ENCODE results near the gene ZNF281.

DNA sequence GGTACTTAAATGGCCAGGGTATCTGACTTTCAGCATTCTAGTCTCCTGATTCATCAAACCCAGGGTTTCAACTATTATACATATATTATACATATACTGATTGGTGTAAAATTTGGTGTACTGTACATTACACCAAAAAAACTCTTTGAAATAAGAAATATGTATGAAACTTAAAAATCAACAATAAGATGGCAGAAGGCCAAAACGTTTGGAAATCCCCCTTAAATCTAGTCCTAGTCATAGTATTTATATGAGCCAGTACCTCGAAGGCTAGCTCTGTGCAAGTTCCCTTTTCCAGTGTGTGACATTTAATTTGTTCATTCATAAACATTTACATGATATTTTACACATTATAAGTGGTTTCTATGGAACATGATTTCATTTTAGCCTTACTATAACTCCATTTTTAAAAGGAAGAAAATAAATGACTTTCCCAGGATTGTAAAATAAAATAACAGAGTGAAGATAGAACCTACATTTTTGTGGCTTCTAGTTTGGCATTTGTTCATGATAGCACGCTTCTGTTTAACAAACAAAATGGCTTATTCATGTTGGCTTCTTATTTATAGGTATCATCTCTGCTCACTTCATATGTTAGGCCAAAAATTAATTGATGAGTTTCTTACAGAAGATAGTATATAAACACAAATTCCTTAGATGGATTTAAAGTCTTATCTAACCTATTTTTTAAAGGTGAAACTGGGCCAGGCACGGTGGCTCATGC, 18.8 kb upstream of the ZNF281 start:
- TF ChIP-seq EZH2 (IDR thresholded peaks at IDR 0.05) (no peak), POLR2AphosphoS5 (IDR thresholded peaks at IDR 0.05; ENCODE audit: borderline replicate concordance, low read depth, low read length) (no peak)
